ENCODE results near the gene NHLRC4.

NHLRC4 gene

DNA sequence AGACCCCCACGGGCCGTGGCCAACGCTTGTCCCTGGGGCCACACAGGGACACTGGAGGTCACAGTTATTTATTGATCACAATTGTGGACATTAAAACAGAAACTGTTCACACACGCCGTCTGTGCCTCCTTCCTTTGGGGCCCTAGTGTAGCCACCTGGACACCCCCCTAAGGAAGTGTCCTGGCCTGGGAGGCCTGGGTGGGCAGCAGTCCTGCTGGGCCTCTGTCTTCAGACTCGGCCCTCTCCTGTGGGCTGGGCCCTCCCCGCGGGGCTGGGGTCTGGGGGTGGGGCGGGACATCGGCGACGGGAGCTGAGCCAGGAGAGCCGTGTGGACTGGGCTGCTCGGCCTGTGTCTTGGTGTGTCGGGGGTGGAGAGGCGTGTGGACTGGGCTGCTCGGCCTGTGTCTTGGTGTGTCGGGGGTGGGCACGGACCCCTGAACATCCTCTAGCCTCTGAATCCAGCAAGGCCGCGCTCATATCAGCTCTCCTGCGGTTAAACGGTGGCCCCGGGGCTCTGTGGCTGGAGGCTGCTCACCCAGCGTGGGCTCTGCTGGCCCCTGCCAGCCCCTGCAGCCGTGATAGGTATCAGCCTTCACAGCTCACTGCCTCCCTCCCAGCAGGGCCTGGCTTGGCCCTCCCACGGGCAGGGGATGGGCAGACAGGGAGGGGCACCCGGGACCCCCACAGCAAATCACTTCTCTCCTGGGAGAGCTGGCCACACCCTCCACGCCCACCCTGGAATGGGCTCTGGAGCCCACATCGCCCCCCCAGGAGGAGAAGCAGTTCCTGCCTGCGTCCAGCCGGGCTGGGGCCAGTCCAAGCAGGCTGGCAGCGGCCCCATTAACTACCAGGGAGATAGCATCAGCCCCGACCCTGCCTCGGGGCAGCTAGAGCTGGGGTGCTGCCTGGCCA is 1.1 kb upstream of the NHLRC4 start:
- no peak for DNase-seq (ENCODE audit: low read depth in 2 of 2)

DNA sequence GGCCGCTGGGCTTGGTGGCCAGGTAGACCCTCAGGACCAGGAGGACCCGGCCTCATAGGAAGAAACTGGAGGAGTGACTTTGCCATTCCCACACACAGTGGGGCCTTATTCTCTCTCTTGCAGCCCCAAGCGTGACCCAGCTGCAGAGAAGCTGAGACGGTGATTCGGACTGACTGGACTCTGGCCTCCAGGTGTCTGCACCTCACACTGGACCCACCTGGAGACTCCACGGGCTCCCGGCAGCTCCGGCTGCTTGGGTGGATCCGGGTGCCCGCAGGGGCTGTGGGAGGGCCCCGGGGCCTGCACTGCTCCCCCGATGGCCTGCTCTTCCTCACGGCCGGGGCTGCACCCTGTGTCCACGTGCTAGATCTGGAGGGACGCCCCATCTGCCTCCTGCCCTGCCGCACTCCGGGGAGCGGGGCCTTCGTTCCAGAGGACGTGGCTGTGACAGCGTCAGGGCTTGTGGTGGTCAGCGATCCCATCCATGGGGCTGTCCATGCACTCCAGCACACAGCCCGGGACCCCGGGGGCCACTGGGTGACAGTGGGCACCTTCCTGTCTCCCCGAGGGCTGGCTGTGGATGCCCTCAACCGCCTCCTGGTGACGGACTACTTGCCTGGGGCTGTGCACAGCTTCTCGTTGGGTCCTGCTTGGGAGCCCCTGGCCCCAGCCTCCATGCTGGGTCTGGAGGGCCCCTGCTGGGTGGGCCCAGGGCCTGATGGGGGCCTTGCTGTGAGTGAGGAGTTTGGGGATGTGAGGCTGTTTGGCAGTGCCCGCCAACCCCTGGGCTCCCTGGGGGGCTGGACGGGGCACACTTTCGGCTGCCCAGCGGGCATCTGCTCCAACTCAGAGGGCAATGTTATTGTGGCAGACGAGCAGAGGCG is 810 bp downstream of the NHLRC4 start:
- no peak for DNase-seq (ENCODE audit: low read depth in 2 of 2)

DNA sequence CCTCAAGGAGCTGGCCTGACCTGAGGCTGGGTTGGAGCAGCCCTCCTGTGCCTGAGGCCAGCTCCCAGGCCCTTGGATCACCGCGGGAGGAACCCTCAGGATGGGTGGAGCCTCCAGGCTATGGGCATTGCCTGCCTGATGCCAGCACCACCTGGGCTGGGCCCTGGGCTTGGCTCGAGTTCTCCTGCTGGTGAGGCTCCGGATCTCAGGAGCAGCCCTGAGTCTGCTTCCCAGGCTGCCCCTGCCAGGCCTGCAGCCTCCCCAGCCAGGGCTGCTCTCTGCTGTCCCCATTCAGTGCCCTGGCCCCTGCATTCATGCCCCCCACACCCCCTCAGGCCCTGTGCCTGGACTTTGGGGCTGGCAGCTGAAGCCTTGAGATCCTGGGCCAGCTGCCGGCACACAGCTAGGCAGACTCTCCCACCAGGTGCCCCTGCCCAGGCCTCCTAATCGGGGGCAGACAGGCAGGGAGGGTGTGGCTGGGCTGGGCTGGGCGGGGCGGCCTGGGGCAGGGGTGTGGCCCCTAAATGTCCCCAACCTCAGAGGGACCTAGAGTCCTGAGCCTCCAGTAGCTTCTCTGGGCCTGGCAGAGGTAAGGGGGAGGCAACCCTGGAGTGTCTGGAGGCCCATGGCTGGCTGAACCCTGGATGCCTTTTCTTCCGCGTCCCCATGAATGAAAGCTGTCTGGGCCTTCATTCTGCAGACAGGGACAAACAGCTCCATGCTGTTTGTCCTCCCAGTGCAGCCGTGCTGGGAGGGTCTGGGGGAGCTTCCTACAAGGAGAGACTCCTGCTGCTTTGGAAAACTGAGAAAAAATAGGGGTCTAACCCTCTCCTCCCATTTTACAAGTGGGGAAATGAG is 1.8 kb downstream of the NHLRC4 start:
- no peak for DNase-seq (ENCODE audit: low read depth in 2 of 2)

DNA sequence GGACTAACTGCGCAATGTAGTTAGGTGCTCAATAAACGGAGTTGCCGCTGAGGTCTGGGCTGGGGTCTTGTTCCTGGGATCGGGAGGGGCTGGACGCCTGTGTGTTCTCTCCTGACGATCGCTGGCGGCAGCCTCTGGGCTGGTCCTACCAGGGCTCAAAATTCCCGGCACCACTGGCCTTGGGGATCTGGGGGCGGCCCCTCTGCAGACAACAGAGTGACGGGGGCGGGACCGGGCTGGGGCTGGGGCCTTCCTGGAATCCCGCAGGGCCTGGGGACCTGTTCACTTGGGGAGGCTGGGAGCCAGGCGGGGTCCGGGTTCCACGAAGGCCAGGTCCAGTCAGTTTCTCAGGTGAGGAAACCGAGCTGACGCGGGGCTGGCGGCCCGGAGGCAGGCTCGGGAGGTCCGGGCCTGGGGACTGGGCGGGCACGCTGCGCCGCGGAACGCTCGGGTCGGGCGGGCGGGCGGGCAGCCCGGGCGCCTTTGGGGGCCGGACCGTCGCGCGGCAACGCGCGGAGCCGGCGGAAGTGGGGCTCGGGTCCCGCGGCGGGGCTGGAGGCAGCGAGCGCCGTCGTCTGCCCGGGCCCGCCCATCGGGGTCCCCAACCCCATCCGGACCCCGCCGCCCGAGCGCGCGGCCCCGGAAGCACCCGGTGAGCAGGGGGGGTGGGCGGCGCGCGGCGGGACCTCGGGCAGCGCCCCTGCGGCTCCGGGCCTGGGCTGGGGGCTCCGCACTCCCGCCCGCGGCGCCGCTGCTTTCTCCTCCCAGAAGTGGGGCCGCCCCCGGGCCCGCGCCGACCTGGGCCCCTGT is 2.8 kb downstream of the NHLRC4 start, which contains the start of gene PIGQ:
PIGQ (plus strand) TSS at position 524 of the 810 bp plus-strand sequence. CDS start 4,107 bp downstream, outside the sequence.
- DNase-seq (ENCODE audit: low read depth in 2 of 2) = peak; percentile 46 to 51

DNA sequence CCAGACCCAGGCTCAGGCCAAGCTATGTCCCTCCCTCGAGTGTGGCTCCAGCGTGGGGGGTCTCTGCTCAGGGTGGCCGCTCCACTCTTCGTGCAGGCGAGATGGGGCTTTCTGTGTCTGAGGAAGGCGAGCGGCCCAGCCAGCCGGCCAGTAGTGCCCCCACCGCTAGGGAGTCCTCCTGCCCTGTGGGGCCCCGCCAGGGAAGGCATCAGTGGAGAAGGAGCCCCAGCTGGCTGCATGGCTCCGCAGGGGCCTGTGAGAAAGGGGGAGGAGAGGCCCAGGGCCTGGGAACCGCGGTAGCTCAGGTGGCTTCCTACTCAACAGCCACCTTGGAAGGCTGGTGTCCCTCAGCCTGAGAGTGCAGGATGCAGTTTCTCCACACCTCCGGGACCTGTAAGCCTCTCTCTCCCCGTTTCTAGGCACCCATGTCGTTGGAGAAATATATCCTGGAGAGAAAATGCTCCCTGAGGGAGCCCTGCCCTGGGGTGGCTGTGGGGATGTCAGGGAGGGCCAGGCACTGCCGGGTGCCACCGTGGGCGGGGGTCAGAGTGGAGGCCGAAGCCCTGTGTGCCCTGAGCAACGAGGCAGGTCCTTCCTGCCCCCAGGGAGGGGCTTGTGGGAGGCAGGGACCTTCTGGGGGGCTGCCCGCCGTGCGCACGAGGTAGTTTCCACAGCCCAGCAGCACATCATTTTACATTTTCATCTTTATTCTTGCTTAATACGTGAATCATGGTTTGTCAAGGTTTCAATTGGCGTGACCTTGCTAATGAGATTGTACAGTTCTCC is 6.3 kb downstream of the NHLRC4 start:
- no peak for DNase-seq (ENCODE audit: low read depth in 2 of 2)

DNA sequence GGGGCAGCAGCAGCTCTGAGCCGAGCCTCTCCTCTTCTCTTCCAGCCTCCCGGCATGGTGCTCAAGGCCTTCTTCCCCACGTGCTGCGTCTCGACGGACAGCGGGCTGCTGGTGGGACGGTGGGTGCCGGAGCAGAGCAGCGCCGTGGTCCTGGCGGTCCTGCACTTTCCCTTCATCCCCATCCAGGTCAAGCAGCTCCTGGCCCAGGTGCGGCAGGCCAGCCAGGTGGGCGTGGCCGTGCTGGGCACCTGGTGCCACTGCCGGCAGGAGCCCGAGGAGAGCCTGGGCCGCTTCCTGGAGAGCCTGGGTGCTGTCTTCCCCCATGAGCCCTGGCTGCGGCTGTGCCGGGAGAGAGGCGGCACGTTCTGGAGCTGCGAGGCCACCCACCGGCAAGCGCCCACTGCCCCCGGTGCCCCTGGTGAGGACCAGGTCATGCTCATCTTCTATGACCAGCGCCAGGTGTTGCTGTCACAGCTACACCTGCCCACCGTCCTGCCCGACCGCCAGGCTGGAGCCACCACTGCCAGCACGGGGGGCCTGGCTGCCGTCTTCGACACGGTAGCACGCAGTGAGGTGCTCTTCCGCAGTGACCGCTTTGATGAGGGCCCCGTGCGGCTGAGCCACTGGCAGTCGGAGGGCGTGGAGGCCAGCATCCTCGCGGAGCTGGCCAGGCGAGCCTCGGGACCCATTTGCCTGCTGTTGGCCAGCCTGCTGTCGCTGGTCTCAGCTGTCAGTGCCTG is 7.4 kb downstream of the NHLRC4 start:
- no peak for DNase-seq (ENCODE audit: low read depth in 2 of 2)

DNA sequence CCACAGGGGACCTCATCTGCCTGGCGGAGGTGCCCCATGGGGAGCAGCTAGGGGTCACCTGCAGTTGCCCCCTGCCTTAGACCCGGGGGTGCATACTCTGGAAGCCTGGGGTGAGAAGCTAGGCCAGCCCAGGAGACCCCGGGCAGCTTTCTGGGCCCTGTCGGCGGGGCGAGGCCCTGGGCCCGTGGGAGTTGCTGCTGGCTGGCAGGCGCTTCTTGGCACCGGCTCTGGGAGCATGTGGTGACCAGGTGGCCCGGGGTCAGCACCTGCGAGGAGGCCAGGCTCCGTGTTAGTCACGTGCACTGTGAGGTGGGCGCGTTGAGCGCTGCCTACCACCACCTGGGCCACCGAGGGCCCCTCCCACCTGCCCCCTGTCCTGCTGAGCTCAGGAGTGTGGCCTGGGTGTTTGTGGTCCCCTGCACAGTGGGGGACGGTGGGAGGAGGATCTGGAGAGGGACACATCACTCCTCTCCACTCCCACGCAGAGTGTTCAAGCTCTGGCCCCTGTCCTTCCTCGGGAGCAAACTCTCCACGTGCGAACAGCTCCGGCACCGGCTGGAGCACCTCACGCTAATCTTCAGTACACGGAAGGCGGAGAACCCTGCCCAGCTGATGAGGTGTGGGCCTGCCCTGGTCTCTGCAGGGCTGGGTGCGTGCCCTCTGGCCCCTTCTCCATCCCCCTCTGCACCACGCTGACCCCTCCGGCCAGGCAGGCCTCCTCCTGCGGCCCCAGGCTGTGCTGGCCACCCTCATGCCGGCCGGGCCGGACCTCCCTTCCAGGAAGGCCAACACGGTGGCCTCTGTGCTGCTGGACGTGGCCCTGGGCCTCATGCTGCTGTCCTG is 8.8 kb downstream of the NHLRC4 start:
- no peak for DNase-seq (ENCODE audit: low read depth in 2 of 2)

DNA sequence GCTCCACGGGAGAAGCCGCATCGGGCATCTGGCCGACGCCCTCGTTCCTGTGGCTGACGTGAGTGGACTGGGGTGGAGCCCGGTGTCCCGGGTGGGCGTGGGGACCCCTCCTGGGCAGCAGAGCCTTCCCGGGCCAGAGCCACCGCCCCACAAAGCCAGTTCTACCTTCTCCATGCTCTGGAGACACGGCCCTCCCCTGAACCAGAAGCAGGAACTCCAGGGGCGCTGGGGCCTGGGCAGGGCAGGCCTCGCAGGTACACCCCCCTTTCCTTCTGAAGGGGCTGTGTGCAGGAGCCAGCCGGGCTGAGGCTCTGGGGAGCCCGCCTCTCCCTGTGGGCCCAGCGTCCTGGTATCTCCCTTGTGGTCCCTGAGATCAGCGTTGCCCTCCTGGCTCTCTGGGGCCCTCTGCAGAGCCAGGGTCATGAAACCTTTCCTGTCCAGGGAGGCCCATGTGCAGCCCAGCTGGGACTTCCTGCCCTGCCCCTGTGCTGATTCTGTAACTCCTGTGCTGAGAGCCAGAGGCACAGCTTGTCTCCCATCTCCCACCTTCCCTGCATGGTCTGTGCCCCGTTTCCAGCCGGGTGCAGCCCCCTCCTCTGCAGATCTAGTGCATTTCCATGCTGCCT is 9.5 kb downstream of the NHLRC4 start:
- DNase-seq (ENCODE audit: low read depth in 2 of 2) = no peak

DNA sequence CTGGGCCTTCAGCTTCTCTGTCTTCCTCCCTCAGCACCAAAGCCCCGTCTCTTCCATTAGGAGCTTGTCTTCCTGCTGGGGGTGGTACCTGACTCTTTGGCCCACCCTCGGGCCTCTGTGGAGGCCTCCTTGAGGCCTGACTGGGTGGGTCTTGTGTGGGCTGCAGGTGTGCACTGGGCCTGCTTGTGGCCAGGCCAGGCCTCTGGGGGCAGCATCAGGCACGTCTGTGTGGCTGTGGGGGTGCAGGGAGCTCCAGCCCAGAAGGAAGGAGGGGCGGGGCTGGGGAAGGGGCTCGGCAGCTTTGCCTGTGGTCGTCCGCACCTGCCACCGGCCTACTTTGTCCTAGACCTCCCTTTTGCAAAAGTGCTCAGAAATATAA is 10.0 kb downstream of the NHLRC4 start:
- DNase-seq (ENCODE audit: low read depth in 2 of 2) = no peak

DNA sequence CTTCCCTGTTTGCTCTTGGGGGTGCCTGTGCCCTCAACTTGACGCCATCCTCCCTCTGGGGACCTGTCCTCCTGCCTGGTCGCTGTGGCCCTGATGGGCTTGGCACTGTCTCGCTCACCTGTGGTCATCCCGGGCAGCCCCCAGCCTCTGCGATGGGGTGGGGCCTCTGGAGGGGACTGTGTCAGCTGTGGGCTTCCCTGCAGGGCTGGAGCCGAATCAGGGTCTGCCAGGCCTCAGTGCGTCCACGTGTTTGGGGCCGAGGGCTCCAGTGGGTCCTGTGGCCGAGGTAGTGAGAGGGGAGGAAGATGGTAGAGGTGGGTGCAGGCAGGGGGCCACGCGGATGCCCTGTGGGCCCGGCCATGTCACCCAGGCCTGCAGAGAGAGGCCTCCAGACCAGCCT is 11.0 kb downstream of the NHLRC4 start:
- no peak for DNase-seq (ENCODE audit: low read depth in 2 of 2)

DNA sequence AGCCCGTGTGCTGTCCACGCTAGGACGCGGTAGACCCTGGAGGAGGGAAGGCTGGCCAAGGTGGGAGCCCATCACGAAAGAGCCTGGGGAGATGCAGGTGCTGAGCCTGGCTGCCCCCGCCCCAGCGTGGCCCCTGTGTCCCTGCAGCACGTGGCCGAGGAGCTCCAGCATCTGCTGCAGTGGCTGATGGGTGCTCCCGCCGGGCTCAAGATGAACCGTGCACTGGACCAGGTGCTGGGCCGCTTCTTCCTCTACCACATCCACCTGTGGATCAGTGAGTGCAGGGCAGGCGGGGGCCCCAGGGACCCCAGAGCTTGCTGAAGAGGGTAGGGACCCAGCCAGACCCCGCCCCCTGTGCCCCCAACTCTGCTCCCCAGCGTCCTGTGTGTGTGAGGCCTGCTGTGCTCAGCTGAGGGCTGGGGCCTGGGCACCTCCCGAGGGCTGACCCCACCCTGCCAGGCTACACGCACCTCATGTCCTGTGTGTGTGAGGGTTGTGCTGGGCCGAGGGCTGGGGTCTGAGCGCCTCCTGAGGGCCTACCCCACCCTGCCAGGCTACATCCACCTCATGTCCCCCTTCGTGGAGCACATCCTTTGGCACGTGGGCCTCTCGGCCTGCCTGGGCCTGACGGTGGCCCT is 11.5 kb downstream of the NHLRC4 start:
- no peak for DNase-seq (ENCODE audit: low read depth in 2 of 2)

DNA sequence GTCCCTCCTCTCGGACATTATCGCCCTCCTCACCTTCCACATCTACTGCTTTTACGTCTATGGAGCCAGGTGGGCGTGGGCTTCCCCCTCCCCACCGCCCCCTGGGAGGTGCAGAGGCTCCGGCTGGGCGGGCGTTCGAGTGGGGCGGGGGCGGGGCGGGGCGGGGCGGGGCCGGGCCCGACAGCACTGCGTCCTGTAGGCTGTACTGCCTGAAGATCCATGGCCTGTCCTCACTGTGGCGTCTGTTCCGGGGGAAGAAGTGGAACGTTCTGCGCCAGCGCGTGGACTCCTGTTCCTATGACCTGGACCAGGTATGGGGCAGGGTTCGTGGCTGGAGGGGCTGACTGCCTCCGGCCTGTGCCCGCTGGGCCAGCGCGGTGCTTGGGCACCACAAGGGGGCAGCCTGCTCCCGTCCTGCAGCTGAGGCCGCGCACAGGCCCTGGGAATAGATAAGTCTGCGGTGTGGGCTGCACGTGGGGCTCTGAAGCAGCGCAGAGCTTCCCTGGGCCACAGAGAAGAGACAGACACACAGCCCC is 12.1 kb downstream of the NHLRC4 start:
- peak; percentile 48 to 52 for DNase-seq (ENCODE audit: low read depth in 2 of 2)

DNA sequence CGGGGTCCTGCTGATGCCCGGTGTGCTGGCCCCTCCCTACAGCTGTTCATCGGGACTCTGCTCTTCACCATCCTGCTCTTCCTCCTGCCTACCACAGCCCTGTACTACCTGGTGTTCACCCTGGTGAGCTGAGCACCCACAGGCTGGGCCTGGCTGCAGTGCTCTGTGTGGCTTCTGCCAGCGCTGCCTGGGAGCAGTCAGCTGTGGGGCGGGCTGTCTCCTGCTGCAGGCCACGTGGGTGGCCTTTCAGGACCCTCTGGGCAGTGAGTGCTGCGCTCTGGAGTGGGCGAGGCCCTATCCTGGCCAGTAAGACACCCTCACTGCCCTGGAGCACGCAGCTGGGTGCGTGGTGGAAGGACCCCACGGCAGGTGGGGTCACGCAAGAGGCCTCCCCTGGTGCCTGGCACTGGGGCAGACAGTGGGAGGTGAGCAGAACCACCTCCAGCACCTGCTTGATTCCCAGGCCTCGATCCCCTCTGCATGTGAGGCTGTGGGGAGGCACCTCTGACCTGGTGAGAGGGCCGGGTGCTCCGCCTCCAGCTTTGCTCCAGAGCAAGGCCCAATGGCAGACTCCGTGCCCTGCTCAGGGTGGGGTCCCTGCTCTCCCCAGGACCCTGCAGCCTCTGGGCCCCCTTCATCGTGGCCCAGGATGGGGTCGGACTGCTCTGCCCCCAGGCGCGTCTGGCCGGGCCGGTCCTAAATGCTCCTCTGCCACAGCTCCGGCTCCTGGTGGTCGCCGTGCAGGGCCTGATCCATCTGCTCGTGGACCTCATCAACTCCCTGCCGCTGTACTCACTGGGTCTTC is 13.5 kb downstream of the NHLRC4 start:
- DNase-seq (ENCODE audit: low read depth in 2 of 2) = no peak

DNA sequence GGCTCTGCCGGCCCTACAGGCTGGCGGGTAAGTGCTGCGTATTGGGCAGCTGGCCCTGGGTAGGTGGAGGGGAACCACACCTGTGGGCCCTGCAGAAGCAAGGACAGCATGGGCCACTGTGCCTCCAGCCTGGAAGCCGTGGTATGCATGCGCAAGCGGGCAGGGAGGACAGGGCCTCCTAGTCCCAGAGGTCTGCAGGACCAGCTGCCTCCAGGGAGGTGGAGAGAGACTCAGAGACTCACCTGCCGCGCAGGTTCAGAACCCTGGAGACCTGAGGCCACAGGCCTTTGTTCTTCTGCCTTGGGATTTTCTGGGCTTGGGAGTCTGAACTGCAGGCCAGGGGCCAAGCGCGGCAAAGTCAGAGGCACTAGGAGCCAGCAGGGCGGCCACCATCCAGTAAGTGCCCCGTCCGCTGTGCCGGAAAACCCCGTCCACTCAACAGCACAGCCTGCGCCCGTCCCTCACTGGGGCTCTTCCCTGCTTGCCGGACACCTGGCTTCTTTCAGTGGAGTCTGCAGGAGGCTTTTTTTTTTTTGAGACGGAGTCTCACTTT is 14.2 kb downstream of the NHLRC4 start:
- no peak for DNase-seq (ENCODE audit: low read depth in 2 of 2)

DNA sequence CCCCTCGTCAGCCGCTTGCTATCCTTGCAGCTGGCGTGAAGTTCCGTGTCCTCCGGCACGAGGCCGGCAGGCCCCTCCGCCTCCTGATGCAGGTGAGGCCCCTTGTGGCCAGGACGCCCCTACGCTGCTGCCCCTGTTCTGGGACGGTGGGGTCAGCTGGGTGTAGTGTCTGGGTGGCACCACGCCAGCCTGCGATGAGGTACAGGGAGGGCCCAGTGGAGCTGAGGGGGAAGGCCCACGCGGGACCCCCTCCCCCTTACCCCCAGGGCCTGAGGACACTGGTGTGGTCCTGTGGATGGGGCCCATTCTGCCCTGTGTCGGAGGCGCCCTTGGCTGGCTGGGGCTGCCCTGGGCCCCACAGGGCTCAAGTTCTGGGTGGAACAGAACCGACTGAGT is 15.4 kb downstream of the NHLRC4 start:
- no peak for DNase-seq (ENCODE audit: low read depth in 2 of 2)

Measured in stimulated activated CD4-positive, alpha-beta T cell treated with anti-CD3 and anti-CD28 coated beads, Interleukin-15, amount 100 ng/mL, for 48 hours (primary cell).